ENCODE results near the gene PKD1L1.
"Not testable (repeated sequence)": the region's sequence is repeated elsewhere in the genome, so short reads cannot be mapped to it uniquely, and the experiment has no call there.

The PKD1L1 gene

GRCh38 chr7:47948141-47948790 is at the start of gene PKD1L1:
Gene PKD1L1, minus strand, starts transcription at chr7:47948466. Its CDS starts 26 bp downstream, at chr7:47948440.
- no peak for DNase-seq (ENCODE audit: low spot score)

GRCh38 chr7:47992446-47992845 is 44.2 kb upstream of the PKD1L1 start:
- DNase-seq (ENCODE audit: low spot score), result no peak

- DNase-seq (ENCODE audit: low spot score), result no peak
These were observed 43.6 kb upstream of the PKD1L1 start for GRCh38 chr7:47991741-47992311.

DNA sequence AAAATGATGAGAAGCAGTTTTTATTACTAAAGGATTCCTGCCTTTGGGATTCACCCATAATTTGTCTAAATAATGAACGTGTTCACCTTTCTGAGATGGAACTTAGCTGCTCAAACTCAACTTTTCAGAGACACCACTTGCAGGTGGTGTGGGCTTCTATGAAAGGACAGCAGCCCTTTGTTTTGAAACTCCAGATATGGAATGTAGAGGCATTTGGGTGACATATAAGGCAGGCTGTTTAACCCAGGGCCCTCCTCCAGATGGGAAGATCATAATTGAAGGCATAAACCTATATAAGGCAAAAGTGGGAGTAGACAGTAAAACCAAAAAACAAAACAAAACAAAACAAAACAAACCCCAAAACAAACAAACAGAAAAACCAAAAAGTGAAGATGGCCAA is 43.0 kb upstream of the PKD1L1 start:
- no peak for DNase-seq (ENCODE audit: low spot score)

DNA sequence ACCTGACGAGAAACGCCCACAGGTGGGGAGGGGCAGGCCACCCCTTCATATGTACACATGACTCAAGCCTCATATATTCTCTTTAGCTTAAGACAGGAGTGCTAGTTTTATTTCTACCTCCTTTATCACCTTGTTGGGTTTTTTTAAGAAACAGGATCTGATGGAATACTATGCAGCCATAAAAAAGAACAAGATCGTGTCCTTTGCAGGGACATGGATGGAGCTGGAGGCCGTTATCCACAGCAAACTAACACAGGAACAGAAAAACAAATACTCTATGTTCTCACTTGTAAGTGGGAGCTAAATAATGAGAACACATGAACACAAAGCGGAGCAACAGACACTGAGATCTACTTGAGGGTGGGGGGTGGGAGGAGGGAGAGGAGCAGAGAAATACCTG is 42.3 kb upstream of the PKD1L1 start:
- no peak for DNase-seq (ENCODE audit: low spot score)

DNA sequence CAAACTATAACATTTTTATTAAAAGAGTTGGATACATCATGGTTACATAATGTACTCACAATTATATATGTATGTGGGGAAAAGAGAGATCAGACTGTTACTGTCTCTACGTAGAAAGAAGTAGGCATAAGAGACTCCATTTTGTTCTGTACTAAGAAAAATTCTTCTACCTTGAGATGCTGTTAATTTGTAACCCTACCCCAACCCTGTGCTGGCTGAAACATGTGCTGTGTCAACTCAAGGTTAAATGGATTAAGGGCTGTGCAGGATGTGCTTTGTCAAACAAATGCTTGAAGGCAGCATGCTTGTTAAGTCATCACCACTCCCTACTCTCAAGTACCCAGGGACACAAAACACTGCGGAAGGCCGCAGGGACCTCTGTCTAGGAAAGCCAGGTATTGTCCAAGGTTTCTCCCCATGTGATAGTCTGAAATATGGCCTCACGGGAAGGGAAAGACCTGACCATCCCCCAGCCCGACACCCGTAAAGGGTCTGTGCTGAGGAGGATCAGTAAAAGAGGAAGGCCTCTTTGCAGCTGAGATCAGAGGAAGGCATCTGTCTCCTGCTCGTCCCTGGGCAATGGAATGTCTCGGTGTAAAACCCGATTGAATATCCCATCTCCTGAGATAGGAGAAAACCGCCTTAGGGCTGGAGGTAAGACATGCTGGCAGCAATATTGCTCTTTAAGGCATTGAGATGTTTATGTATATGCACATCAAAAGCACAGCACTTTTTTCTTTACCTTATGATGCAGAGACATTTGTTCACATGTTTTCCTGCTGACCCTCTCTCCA is 41.5 kb upstream of the PKD1L1 start:
- DNase-seq (ENCODE audit: low spot score), result not testable (repeated sequence)

- DNase-seq (ENCODE audit: low spot score), result peak; percentile 57
These were observed 40.5 kb upstream of the PKD1L1 start for GRCh38 chr7:47988496-47989386.

DNA sequence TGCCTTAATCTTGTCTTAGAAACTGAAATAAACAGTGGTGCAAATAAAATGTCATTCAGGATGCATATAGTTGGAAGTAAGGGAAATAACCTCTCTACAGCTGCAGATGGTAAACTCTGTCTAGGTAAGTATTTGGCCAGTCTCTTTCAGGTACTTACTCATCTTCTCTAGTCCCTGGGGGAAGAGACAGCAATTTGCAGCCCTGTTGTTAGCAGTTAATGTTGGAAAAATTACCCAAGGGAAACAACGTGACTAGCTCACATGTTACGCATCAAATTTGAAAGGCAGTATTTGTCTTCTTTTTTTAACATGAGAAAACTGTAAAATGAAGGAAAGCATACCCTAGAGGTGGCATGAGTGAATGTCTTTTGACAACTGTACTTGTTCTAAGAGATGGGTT is 34.3 kb upstream of the PKD1L1 start:
- DNase-seq (ENCODE audit: low spot score), result no peak

- not testable (repeated sequence) for DNase-seq (ENCODE audit: low spot score)
These were observed 32.4 kb upstream of the PKD1L1 start for GRCh38 chr7:47980648-47981047.

GRCh38 chr7:47979832-47980181 is 31.5 kb upstream of the PKD1L1 start:
- no peak for DNase-seq (ENCODE audit: low spot score)

- peak; percentile 93 for DNase-seq (ENCODE audit: low spot score)
These were observed 31.0 kb upstream of the PKD1L1 start, which contains the start of gene HUS1 for GRCh38 chr7:47979145-47979831. Gene HUS1, minus strand, starts transcription at chr7:47979615. Its CDS starts 96 bp downstream, at chr7:47979519.

DNA sequence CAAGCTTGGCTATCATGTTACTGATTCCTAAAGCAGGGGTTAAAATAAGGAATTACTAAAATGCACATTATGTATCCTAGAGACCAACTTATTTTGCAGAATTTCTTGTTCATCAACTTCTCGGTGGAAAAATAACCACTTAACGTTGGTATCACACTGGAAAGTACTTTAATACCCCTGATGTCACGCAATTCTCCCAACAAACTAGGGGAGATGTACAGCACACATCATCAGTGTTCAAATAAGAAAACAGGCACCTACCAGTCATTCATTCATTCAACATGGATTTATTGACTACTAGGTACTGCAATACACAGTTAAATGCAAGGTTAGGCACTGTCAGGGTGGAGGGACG is 30.5 kb upstream of the PKD1L1 start:
- DNase-seq (ENCODE audit: low spot score), result no peak

DNA sequence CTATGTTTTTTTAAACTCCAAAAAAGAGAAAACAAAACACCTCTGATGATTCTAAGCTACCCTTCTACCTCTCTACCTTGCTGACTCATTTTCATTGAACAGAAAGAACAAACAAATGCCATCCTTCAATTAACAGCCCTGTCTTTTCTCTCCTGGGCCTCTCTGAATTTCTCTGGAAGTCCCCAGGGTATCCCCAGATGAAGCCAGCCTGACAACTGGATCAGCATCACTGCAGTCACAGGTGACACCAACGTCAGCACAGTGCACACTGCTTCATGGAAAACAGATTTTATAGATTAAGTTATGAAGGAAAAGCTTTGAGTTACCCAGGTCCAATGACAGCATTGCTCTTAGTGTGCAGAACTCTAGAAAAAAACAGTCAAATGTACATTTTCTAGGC is 25.5 kb upstream of the PKD1L1 start:
- DNase-seq (ENCODE audit: low spot score), result no peak

- DNase-seq (ENCODE audit: low spot score), result no peak
These were observed 22.5 kb upstream of the PKD1L1 start for GRCh38 chr7:47970761-47971160.

- peak; percentile 64 for DNase-seq (ENCODE audit: low spot score)
These were observed 20.8 kb upstream of the PKD1L1 start for GRCh38 chr7:47968847-47969774.

- DNase-seq (ENCODE audit: low spot score), result no peak
These were observed 19.4 kb upstream of the PKD1L1 start for GRCh38 chr7:47967708-47968107.

GRCh38 chr7:47967123-47967522 is 18.9 kb upstream of the PKD1L1 start:
- DNase-seq (ENCODE audit: low spot score), result no peak

- DNase-seq (ENCODE audit: low spot score), result no peak
These were observed 17.2 kb upstream of the PKD1L1 start for GRCh38 chr7:47965456-47965855.

DNA sequence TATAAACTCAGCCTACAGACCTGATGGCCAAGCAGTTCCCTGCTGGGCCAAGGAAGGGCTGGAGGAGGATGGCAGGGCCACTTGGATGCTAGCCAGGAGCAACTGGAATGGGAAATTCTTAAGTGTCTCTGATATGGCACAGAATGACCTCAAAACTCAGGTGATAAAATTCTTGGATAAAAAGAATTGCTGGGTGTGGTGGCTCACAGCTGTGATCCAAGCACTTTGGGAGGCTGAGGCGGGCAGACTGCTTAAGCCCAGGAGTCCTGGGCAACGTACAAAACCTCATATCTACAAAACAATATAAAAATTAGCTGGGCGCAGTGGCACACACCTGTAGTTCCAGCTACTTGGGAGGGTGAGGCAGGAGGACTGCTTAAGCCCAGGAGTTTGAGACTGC is 14.0 kb upstream of the PKD1L1 start:
- no peak for DNase-seq (ENCODE audit: low spot score)

- no peak for DNase-seq (ENCODE audit: low spot score)
These were observed 8.9 kb upstream of the PKD1L1 start for GRCh38 chr7:47957156-47957555.

DNA sequence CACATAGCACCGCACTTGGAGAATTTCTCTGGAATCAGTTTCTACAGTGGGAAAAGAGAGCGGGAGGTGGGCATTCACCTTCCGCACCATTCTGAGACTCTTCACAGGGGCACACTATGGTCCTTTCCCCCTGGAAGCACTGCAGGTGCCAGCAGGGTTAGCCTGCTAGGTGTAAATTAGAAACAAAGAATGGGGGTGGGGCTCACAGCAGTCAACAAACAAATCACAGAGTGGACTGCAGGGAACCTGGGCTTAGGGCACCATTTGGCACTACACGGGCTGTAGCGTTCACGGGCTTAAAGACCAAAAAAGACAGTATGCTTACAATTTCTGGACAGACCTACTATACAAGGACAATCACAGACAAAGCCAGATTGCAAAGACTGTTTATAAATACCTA is 8.0 kb upstream of the PKD1L1 start:
- no peak for DNase-seq (ENCODE audit: low spot score)

Measured in RKO (cell line).